Tibial nerve (tissue), 4 donors: ENCODE data around the gene FRMD4A. TPM values are rescaled to one million over a fixed set of nuclear protein-coding genes. Genes with fewer than 3 reads are reported as not detected.

Source experiments
- DNase-seq, 2 donors: peaks; one replicate each; pipeline ENCODE4 v3.0.0-alpha.2; 2019; ENCODE audit warnings: low spot score in 2 of 2
- H3K27ac ChIP-seq, 4 donors: fragments of 200-600 bp; sonication (generic) in 3 of 4; one replicate each; pipeline ENCODE4 v1.5.1; 2017 to 2019; ENCODE audit warnings: mild to moderate bottlenecking in 1 of 4
- H3K27me3 ChIP-seq, 2 donors: fragments of 200-600 bp; sonication (generic) in 1 of 2; one replicate each; pipeline versions ENCODE4 v1.5.1 to v1.6.0; 2017 to 2019
- H3K36me3 ChIP-seq, 3 donors: fragments of 200-600 bp; sonication (generic); one replicate each; pipeline ENCODE4 v1.5.1; 2018 to 2019
- H3K4me1 ChIP-seq, 4 donors: fragments of 200-600 bp; sonication (generic) in 3 of 4; one replicate each; pipeline ENCODE4 v1.5.1; 2017 to 2019
- H3K4me3 ChIP-seq, 4 donors: fragments of 200-600 bp; sonication (generic) in 3 of 4; one replicate each; pipeline ENCODE4 v1.5.1; 2017 to 2019; ENCODE audit warnings: mild to moderate bottlenecking in 1 of 4, moderate library complexity in 1 of 4
- H3K9me3 ChIP-seq, 4 donors: fragments of 200-600 bp; sonication (generic) in 3 of 4; one replicate each; pipeline ENCODE4 v1.5.1; 2017 to 2019
- EP300 ChIP-seq, 2 donors: sonication (generic); formaldehyde crosslinking; IDR thresholded peaks; one replicate each; pipeline ENCODE4 v1.6.1; 2017; ENCODE audit warnings: antibody characterized with exemption in 2 of 2, mild to moderate bottlenecking in 1 of 2
- POLR2A ChIP-seq, 2 donors: fragments of 450-650 bp; IDR thresholded peaks; one replicate each; pipeline ENCODE4 v1.6.1; 2017; ENCODE audit warnings: antibody characterized with exemption in 2 of 2, mild to moderate bottlenecking in 2 of 2, moderate library complexity in 2 of 2
- WGBS, 2 donors: methylation state at CpG; one replicate each; pipeline ENCODE4 v1.1.5; 2018; 5-methylcytosine and 5-hydroxymethylcytosine counted together
- total RNA-seq, 4 donors: library from RNA; depleted of rRNA; stranded (reverse); fragments of >200 nt; gene quantifications; one replicate each; pipeline ENCODE4 v1.1.0, GENCODE V29; 2016
- TF ChIP-seq, protein P1 (sequence below), 5 experiments: fragments of 200-600 bp in 3 of 5; fragments of 450-650 bp in 2 of 5; sonication (generic) in 3 of 5; IDR thresholded peaks; one replicate each; pipeline ENCODE4 v1.5.1; 2016 to 2019; ENCODE audit warnings: antibody characterized with exemption in 5 of 5, mild to moderate bottlenecking in 3 of 5, moderate library complexity in 2 of 5

FRMD4A gene
- total RNA-seq, 4 donors from 2014 or later, result 39.8 to 89.7 (median 53.9) TPM

DNA sequence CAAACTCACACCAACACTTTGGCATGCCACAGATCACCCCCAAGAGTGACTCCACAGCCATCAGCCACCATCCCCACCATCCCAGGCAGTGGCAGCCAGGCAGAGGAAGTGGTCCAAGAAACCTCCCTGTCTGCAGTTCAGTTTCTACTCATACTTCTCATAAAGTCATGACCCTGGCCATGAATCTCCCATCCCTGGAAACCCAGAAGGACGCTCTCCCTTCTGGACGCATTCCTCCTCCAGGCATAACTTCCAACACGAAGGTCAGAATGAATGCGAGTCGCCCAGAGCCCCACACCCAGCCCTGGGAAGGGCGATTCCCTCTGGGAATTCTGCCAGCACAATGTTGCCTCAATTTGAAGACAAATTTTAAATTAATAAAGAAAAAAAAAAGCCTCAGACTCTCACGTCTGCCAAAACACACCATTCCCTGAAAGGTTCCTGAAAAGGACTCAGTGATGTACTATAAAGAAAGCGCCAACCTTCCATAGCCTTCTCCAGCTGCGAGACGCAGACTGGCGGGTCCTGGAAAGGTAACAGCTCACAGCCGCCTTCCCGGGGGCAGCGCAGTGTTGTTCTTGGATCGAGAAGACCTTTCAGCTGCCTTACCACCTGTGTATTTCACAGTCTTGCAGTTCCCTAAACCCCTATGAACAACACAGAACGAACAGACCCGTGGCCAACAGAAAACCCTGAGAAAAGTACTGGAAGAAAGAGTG is 307.6 kb downstream of the FRMD4A start:
- H3K27ac ChIP-seq, result peak overlapping the region in 3 of 4 donors; percentile 57 to 84 (median 65)
- DNase-seq, result no peak
- 15 to 29% methylated on average over 17 of the region's 17 CpGs for WGBS, 2 donors

DNA sequence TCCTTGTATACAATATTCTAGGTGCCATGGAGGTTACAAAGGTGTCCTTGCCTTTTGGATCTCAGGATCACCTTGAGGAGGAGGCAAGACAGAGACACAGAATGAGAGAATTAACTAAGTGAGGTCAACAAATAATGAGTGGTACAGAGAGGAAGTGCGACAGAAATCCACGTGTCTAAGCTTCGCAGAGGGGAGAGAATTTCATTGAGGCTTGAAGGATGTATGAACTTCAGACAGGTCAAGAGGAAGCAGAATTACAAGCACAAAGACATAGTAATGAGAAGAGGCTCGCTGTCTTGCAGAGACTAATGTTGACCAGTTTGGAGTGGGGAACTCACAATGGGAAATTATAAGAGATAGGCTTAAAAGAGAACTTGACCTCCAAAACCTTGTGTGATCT is 308.7 kb downstream of the FRMD4A start:
- no peaks in the 10 kb centered on the region for H3K36me3 ChIP-seq
- no peak for DNase-seq
- H3K9me3 ChIP-seq, result no peaks in the 10 kb centered on the region
- H3K27ac ChIP-seq, result no peak overlapping the region
- 57 to 63% methylated on average over 4 of the region's 4 CpGs for WGBS, 2 donors
- no peaks in the 10 kb centered on the region for H3K27me3 ChIP-seq
- no peak for TF ChIP-seq POLR2A (IDR thresholded peaks at IDR 0.05)
- TF ChIP-seq, protein P1, sequence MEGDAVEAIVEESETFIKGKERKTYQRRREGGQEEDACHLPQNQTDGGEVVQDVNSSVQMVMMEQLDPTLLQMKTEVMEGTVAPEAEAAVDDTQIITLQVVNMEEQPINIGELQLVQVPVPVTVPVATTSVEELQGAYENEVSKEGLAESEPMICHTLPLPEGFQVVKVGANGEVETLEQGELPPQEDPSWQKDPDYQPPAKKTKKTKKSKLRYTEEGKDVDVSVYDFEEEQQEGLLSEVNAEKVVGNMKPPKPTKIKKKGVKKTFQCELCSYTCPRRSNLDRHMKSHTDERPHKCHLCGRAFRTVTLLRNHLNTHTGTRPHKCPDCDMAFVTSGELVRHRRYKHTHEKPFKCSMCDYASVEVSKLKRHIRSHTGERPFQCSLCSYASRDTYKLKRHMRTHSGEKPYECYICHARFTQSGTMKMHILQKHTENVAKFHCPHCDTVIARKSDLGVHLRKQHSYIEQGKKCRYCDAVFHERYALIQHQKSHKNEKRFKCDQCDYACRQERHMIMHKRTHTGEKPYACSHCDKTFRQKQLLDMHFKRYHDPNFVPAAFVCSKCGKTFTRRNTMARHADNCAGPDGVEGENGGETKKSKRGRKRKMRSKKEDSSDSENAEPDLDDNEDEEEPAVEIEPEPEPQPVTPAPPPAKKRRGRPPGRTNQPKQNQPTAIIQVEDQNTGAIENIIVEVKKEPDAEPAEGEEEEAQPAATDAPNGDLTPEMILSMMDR (IDR thresholded peaks at IDR 0.05), result no peak
- TF ChIP-seq EP300 (IDR thresholded peaks at IDR 0.05), result no peak
- H3K4me3 ChIP-seq, result no peak overlapping the region
- H3K4me1 ChIP-seq, result peaks cover 0 to 32% (median 10%) of the 10 kb centered on the region in 4 donors

More for the DNA sequence above, 307.6 kb downstream of the FRMD4A start:
- Histone ChIP-seq H3K4me3 (peak overlapping the region; percentile 9 to 48 (median 30)), H3K36me3 (no peaks in the 10 kb centered on the region), H3K9me3 (no peaks in the 10 kb centered on the region), H3K4me1 (peaks cover 0 to 22% (median 7%) of the 10 kb centered on the region in 4 donors), H3K27me3 (no peaks in the 10 kb centered on the region)
- TF ChIP-seq EP300 (IDR thresholded peaks at IDR 0.05) (no peak), POLR2A (IDR thresholded peaks at IDR 0.05) (no peak)
- TF ChIP-seq, protein P1 (IDR thresholded peaks at IDR 0.05), result no peak

DNA sequence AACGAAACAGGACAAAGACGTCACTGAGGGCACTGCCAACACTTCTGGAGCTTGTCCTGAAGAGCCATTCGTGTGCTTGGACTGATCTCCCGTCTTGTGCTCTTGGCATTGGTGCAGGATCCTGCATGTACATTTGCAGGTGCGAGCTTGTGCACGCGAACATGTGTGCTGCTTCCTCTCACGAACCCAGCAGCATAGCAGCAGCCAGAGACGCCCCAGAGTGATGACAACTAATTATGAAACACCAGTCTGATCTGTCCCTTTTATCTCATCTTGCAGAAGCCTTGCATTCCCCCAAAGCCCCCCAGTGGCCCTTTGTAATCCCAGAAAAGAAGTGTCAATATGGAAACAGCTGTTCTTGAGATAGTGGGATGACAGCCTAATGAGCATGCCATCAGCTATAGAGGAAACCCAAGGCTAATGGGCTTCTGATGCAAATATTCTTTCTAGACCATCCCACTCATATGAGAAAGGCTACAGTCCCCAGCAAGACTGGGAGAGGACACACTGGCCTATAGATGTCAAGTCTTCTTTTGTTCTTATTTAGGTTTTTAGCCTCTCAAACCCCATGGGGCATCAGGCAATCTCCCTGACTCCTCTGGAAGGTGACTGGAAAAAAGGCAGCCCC is 310.6 kb downstream of the FRMD4A start:
- no peak for DNase-seq
- WGBS, 2 donors, result 87 to 92% methylated on average over 9 of the region's 9 CpGs
- peaks cover 0 to 44% (median 18%) of the 10 kb centered on the region in 4 donors for H3K4me1 ChIP-seq
- H3K27me3 ChIP-seq, result no peaks in the 10 kb centered on the region
- TF ChIP-seq, protein P1 (IDR thresholded peaks at IDR 0.05), result no peak
- TF ChIP-seq POLR2A (IDR thresholded peaks at IDR 0.05), result no peak
- no peak for TF ChIP-seq EP300 (IDR thresholded peaks at IDR 0.05)
- no peak overlapping the region for H3K4me3 ChIP-seq
- H3K36me3 ChIP-seq, result no peaks in the 10 kb centered on the region
- H3K27ac ChIP-seq, result no peak overlapping the region
- no peaks in the 10 kb centered on the region for H3K9me3 ChIP-seq

DNA sequence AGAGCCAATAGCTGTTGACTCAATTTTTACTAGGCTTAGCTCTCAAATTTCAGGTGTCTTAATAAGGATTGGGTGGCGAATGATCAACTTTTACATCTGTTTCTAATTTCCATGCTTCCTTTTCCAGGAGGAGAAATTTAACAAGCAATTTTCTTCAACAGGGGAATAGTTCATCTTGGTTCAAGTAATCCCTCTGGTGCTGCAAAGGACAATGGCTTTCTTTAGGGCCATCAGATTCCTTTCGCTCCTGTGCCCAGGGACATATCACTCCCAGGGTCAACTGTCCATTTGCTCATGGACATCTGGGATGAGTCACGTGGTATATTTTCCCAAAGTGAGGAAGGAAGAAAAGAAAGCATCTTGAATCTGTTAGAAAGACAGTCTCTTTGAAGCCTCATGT is 313.3 kb downstream of the FRMD4A start:
- no peak overlapping the region for H3K27ac ChIP-seq
- 35 to 58% methylated on average over 3 of the region's 3 CpGs for WGBS, 2 donors
- H3K4me3 ChIP-seq, result no peak overlapping the region
- TF ChIP-seq, protein P1 (IDR thresholded peaks at IDR 0.05), result no peak
- no peak for TF ChIP-seq EP300 (IDR thresholded peaks at IDR 0.05)
- TF ChIP-seq POLR2A (IDR thresholded peaks at IDR 0.05), result no peak
- no peaks in the 10 kb centered on the region for H3K36me3 ChIP-seq
- no peak for DNase-seq
- H3K4me1 ChIP-seq, result peaks cover 0 to 28% (median 13%) of the 10 kb centered on the region in 4 donors
- no peaks in the 10 kb centered on the region for H3K9me3 ChIP-seq
- H3K27me3 ChIP-seq, result no peaks in the 10 kb centered on the region

DNA sequence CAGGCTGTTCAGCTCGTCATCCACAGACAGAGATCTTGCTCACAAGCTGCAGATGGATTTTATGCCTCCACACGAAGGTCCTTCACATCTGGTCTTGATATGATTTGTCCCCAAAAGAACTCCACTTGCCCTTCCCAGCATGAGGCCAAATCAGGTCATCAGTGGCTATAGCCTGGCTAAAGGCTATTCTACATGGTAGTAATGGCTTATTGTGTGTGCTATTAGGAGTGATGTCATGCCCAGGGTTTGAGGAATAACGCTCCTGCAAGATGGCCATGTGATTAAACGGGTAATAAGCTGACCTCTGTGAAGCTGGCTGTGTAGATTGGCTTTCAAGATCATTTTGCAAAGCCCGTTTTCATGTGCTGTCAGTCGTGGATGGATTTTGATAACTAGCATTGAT is 313.8 kb downstream of the FRMD4A start:
- Histone ChIP-seq H3K27me3 (no peaks in the 10 kb centered on the region), H3K4me3 (no peak overlapping the region), H3K27ac (peak overlapping the region in 1 of 4 donors; percentile 38), H3K36me3 (no peaks in the 10 kb centered on the region), H3K9me3 (no peaks in the 10 kb centered on the region), H3K4me1 (peaks cover 0 to 28% (median 13%) of the 10 kb centered on the region in 4 donors)
- TF ChIP-seq POLR2A (IDR thresholded peaks at IDR 0.05) (no peak), EP300 (IDR thresholded peaks at IDR 0.05) (no peak)
- TF ChIP-seq, protein P1 (IDR thresholded peaks at IDR 0.05), result no peak
- DNase-seq, result no peak
- 58 to 73% methylated on average over 6 of the region's 6 CpGs for WGBS, 2 donors
